ENCODE data around the gene TSSK3.

The TSSK3 gene, protein sequence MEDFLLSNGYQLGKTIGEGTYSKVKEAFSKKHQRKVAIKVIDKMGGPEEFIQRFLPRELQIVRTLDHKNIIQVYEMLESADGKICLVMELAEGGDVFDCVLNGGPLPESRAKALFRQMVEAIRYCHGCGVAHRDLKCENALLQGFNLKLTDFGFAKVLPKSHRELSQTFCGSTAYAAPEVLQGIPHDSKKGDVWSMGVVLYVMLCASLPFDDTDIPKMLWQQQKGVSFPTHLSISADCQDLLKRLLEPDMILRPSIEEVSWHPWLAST

DNA sequence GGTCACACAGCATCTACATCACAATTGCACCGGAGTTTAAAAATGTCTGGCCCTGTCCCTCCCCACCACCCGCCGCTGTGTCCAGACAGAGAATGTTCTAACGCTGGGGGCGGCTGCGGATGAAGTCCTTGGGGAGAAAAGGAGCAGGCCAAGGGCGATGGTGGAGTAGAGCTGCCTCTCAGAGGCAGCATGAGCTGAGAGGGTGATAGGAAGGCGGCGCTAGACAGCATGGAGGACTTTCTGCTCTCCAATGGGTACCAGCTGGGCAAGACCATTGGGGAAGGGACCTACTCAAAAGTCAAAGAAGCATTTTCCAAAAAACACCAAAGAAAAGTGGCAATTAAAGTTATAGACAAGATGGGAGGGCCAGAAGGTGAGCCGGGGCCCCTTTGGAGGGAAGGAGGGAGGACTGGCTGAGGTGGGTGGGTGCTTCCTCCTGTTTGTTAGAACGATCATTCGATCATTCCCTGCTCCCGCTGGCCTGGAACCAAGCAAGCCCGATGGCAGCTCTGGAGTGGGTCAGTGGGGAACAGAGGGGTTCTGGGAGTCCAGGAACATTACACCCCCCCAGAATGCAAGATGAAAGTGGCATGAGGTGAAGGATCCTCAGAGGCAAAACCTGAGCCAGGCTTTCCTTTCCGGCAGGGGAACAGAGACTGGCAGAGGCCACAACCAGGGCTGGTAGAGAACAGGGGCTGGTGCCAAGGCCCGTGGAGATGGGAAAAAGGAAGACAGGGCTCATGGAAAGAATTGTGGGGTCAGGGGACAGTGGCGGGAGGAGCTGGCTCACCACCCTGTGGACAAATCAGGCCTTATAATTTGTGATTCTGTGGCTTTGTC, at the start of gene TSSK3, which contains the start of gene FAM229A:
TSS of gene TSSK3 (plus strand) at position 66 of the 840 bp plus-strand sequence. CDS start at position 229, 163 bp downstream.
TSS of gene FAM229A (minus strand) at position 12 of the 840 bp plus-strand sequence. CDS start 394 bp downstream, outside the sequence.
- DNase-seq (ENCODE audit: low read depth in 2 of 3, low spot score in 1 of 3), result no peak

DNA sequence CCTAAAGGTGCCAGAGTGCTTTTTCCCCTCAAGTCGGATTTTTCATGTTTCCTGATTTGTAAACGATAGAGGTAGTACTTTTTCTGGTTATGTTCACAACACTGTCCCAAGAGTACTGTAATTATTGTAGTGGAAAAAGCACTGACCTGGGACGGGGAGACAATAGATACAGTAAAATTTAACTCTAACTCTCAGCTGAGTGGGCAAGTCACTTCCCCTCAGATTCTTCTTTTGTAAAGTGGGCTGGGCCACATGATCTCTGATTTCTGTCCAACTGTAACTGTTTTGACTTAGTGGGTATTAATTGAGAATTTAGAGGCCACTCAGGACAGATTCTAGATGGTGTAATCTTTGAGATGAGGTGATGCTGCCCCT, 45.4 kb upstream of the TSSK3 start:
- DNase-seq (ENCODE audit: low read depth in 2 of 3, low spot score in 1 of 3), result no peak

DNA sequence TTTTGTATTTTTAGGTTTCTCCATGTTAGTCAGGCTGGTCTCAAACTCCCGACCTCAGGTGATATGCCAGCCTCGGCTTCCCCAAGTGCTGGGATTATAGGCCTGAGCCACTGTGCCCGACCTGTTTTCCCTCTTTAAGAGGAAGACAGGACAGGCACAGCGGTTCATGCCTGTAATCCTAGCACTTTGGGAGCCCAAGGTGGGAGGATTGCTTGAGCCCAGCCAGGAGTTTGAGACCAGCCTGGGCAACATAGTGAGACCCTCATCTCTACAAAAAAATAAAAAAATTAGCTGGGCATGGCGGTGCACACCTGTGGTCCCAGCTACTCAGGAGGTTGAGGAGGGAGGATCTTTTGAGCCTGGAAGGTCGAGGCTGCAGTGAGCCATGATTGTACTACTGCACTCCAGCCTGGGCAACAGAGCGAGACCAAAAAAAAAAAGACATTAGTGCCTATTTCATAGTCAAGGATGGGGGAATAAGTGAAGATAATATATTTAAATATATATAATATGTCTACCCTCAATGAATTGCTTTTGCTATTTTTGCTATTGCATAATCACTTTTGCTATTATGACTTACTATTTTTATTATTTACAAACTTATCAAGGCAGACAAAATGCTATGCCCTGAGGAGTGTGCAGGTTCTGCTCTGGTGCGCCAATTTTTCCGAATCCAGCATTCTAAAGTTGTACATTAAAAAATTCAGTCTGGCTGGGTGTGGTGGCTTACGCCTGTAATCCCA, 44.0 kb upstream of the TSSK3 start:
- no peak for DNase-seq (ENCODE audit: low read depth in 2 of 3, low spot score in 1 of 3)

DNA sequence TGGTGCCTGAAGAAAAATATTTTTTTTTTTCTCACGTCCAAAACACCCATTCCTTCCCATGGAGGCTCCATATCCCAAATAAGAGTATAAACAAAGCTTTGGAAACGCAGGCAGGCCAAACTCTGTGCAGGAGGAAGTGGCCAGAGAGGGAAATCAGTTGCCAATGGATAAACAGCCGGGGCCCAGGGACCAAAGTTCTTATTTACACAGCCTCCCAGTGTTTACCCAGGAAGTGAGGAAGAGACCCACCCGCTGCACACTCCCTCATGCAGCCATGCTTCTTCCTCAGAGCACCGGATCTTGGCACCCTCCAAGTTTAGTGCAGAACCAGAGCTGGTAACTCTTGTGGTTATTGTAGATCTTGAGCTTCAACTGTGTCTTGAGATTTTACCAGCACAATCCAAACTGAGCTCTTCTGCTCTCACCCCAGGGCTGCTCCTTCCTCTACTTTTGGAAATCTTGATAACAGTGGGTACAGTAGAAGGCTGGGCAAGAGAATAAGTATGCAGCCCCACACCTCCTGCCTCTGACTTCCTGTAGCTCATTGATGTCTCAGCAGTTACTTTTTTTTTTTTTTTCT, 40.5 kb upstream of the TSSK3 start:
- DNase-seq (ENCODE audit: low read depth in 2 of 3, low spot score in 1 of 3), result no peak

DNA sequence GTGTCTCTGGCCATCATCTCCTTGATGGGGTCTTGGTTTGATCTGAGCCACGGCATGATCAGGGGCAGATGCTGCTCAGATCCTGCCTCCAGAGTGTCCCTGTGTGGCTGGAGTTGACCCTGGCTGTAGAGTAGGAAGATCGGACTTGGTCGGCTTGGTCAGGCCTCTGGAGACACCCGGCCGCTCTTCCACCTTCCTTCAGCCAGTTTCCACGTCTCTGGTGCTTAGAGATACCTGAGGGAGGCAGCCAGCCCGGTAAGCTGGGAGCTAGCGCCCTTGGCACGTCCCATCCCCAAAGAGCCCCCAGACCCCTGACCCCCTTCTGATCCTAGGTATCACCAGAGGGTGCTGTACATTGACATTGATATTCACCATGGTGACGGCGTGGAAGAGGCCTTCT, 35.1 kb upstream of the TSSK3 start:
- DNase-seq (ENCODE audit: low read depth in 2 of 3, low spot score in 1 of 3), result no peak

DNA sequence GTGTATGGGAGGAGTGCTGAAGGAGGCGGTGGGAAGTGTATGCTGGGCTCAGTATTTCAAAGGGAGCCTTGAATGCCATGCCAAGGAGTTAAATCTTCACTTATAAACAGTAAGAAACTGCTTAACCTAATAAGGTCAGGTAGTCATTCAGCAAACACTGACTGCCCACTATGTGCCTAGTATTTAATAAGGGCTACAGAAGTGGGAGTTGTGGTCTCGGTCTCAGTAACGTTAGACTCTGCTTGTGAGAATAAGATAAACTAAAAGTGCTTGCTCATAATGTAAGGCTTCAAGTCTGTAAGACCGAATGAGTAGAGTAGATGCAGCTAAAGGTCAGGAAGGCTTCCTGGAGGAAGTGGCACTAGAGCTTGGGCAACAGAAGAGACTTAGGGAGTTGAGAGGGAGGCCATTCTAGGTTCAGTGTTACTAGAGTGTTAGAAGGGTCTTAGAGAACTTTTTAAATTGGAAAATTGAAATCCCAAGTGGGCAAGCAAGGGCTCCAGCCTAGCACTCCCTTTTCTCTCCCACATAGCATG, 32.3 kb upstream of the TSSK3 start:
- DNase-seq (ENCODE audit: low read depth in 2 of 3, low spot score in 1 of 3), result no peak

DNA sequence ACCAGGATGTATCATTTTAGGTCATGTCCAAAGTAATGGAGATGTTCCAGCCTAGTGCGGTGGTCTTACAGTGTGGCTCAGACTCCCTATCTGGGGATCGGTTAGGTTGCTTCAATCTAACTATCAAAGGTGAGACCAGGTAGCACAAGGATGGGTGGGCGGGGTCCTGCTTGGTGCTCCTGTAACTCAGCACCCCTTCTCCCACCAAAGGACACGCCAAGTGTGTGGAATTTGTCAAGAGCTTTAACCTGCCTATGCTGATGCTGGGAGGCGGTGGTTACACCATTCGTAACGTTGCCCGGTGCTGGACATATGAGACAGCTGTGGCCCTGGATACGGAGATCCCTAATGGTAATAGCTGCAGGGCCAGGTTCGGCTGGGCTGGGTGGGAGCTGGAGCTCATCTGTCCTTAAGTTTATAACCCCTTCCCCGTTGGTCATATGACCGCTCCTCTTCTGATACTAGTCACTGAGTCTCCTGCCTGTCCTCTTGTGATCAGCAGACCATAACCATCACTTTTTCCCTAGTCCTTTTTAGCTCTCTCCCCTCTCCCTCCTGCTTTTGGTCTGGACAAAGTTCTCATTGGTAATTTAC, 31.7 kb upstream of the TSSK3 start:
- DNase-seq (ENCODE audit: low read depth in 2 of 3, low spot score in 1 of 3), result no peak

DNA sequence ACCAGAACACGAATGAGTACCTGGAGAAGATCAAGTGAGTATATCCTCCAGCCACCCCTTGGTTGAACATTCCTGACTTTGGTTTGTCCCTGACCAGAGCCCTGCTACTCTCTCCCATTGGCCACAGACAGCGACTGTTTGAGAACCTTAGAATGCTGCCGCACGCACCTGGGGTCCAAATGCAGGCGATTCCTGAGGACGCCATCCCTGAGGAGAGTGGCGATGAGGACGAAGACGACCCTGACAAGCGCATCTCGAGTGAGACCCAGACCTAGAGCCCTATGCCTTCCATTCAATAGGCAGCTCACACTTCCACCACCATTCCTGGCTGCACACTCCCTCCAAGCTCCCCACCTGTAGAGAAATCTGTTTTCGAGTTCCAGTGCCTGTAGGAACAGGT, 30.8 kb upstream of the TSSK3 start:
- DNase-seq (ENCODE audit: low read depth in 2 of 3, low spot score in 1 of 3), result no peak

DNA sequence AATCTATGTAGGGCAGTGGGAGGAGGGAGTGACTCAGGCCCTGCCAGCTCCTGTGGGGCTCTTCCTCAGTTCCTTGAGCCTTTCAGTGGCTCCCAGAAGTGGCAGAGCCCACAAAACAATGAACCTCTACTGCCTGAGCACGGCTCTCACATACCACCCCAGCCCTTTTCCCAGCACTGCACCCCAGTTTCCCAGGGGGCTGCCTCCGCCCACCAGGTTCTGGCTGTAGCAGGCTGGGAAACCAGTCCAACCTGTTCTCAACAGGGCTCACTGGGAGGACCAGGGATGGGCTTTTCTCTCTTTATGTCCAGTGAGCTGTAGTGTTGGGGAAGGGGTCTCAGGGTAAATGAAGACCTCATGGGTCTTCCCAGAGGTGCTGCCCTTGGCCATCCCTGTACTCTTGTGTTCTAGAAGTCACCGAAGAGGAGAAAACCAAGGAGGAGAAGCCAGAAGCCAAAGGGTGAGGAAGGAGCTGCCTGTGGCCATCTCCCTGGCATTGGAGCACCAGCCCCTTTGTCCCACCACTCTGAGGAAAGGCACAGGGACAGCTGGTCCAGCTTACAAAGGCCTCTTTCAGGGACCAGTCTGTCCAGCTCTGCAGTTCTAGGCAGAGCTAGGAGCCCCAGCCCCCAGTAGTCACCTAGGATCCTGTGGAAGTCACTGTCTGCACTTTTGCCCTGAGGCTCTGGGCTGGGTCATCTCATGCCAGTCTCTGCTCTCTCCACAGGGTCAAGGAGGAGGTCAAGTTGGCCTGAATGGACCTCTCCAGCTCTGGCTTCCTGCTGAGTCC, 29.9 kb upstream of the TSSK3 start:
- DNase-seq (ENCODE audit: low read depth in 2 of 3, low spot score in 1 of 3), result no peak

DNA sequence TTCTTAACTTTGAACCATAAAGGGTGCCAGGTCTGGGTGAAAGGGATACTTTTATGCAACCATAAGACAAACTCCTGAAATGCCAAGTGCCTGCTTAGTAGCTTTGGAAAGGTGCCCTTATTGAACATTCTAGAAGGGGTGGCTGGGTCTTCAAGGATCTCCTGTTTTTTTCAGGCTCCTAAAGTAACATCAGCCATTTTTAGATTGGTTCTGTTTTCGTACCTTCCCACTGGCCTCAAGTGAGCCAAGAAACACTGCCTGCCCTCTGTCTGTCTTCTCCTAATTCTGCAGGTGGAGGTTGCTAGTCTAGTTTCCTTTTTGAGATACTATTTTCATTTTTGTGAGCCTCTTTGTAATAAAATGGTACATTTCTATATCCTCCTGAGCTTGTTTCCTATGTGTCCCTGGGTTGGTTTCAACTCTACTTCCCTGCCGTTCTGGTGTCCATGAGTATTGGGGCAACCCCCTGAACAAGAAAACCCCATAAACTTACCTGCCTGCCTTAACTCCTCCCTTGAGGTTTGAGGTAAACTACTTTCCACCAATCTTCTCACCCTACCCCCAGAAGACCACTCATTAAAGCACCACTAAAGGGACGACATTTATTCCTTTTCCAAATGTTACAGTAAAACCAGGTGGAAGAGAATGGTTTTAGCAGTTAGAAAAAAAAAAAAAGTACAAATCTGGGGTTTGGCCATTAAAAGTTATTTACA, 28.9 kb upstream of the TSSK3 start:
- DNase-seq (ENCODE audit: low read depth in 2 of 3, low spot score in 1 of 3), result no peak

DNA sequence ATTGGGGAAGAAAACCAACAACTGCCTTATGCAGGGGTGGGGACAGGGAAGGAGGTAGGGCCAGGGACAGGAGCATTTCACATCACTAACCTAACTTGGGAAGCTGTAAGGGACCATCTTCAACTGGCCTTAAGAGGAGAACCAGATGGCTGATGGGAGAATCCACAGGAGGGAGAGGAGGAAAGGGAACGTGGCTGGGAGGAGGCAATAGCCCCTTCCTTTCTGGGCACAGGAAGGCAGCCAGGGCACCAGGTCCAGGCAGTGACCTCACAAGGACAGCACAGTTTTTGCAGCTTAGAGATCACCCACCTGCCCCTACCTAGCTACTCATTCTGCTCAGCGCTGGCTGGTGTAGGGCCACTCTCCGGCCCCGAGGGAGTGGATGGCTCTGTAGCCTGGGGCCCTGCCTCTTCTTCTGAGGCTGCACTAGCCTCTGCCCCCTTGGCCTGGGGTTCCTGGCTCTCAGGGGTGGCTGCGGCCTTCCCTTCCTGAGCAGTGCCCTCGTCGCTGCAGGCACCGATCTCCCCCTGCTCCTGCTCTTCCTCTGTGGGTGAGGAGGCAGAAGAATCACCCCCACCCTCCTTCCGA, 28.0 kb upstream of the TSSK3 start:
- no peak for DNase-seq (ENCODE audit: low read depth in 2 of 3, low spot score in 1 of 3)

DNA sequence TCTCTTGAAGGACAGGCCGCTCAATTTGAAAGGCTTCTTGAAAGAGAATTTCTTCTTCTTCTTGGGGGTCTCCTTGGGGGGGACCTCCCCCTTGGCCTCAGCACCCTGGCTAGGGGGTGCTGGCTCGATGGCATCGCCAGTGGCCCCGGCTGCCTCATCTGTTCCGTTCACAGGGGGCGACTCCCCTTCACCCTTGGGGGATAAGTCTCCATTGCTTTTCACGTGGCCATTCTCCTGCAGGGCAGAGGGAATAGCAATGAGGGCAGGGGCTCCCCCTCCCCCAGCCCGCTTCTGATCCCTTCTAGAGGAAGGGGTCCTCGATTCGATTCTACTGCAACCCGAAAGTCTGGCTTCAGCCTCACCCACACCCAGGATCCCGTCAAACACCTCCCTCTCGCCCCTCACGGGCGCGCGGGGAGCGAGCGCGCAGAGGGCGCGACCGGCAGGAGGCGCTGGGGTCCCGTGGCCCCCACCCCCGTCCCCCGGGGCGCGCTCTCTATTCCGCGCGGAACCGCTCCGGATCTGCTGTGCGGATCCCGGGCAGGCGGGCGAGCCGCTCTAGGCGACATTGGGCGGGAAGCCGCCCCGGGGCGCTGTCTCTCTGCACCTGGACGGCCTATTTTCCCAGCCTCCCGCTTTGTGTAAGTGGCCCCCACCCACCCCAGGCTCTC, 27.3 kb upstream of the TSSK3 start:
- DNase-seq (ENCODE audit: low read depth in 2 of 3, low spot score in 1 of 3), result peak in 2 of 3 donors; percentile 43 to 50

DNA sequence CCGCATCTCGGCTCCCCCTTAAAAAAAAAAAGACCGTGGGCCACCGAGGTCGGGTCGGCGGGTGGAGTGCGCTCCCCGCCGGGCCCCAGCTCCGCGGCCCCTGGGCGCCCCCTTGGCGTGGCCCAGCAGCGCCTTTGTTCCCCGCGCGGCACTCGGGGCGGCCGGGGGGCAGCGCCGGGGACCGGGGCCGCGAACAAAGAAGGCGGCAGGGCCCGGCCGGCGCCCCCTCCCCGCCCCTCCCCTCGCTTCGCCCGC, 26.9 kb upstream of the TSSK3 start:
- DNase-seq (ENCODE audit: low read depth in 2 of 3, low spot score in 1 of 3), result no peak

DNA sequence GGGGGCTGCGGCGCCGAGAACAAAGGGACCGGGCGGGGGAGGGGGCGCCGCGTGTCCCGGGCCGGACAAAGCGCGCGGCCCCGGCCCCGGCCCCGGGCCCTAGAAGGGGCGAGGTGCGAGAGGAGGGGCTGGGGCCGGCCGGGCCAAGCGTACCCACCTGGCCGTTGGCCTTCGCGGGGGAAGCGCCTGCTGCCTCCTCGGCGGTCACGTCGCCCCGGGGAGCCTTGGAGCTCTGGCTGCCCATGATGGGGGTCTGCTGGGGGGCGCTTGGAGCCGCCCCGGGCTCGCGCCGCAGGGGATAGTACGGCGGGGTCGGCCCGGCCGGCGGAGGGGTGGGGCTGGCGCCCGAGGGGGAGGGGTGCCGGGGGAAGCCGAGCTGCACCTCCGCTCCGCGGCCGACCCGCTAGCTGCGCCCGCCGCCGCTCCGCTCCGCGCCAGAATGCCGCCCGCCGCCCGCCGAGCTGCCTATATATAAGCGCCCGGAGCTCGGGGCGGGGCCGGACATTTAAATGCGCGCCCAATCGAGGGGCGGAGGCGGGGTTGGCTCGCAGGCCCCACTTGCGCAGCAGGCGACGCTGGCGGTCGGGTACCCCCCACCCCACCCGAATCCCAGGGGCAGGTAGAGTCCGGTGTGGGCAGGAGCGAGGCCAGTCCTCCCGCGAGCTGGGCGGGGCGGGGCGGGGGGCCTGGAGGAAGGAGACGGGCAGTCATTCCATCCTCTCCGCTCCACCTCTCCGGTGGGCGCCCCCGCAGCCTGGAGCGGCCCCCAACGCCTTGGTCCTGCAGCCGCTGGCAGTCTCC, 26.3 kb upstream of the TSSK3 start, which contains the start of gene MARCKSL1:
TSS of gene MARCKSL1 (minus strand) at position 444 of the 801 bp plus-strand sequence. CDS start at position 244, 200 bp downstream.
- DNase-seq (ENCODE audit: low read depth in 2 of 3, low spot score in 1 of 3), result peak; percentile 65 to 76 (median 73)

DNA sequence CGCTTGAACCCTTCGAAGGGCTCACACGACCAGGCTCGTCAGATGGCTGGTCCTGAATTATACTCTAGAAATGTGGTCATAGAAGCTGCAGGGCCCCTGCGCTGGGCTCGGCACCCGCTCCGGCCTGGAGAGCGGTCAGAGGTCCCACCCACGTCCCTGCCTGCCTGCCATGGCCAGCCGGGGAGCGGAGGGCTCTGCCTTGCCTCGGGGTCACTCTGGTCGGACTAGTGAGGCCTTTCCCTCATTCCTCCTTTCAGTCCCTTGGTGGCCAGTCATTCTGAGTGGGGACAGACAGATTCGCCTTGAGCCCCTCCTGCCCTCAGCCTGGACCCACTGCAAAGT, 25.8 kb upstream of the TSSK3 start:
- DNase-seq (ENCODE audit: low read depth in 2 of 3, low spot score in 1 of 3), result no peak

DNA sequence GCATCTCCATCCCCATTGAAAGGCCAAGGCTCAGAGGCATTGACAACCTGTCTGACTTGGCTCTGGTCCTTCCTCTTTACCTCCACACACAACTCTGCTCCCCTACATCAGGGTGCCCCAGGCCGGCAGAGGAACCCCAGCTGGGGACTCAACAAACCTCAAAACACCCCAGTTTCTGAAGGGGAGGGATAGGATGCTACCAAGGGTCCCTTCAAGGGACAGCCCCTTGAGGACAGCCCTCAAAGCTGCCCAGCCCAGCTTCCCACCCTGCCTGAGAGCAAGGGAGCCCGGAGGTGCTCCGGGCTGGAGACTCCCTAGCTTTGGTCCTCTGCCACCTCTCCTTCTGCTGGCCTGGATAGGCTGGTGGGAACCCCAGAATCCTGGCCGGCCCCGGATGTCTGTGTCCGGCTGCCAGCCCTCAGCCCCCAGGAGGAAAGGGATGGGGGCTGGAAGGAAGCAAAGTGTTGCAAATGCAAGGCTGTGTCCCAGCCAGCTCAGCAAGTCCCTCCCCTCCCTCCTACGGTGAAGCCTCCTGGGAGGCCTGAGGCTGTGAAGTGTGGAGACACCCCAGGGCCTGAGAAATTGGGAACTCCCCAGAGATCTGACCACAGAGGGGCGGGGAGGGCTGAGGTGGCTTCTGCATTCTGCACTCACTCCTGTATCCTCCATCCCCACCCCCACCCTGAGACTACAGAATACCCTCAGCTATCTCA, 25.2 kb upstream of the TSSK3 start:
- DNase-seq (ENCODE audit: low read depth in 2 of 3, low spot score in 1 of 3), result peak; percentile 44 to 49 (median 48)

Data from stimulated activated CD4-positive, alpha-beta T cell treated with anti-CD3 and anti-CD28 coated beads, Interleukin-12 subunit alpha, Interleukin-12 subunit beta, amount 100 ng/mL, for 48 hours (primary cell).